ENCODE results near the gene ZNF410. TPM values are rescaled to one million over a fixed set of nuclear protein-coding genes. Genes with fewer than 3 reads are reported as not detected.

Gene ZNF410
- total RNA-seq, 1 donor from 2014 or later: 55.1 TPM

DNA sequence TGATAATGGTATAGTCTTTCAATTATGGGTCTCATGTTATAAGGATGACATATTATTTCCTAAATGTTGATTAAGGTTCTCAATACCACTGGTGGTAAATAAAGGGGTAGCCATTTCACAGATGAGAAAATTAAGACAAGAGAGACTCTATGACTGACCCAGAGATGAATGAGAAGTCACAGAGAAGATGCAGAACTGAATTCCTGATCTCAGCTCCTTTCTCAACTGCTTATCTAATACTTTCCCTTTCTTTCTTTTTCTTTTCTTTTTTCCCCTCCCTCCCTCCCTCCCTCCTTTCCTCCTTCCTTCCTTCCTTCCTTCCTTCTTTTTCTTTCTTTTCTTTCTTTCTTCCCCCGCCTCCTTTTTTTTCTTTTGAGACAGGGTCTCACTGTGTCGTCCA is 43.4 kb upstream of the ZNF410 start:
- no peak overlapping the region for H3K4me3 ChIP-seq
- H3K4me1 ChIP-seq: no peaks in the 10 kb centered on the region
- H3K36me3 Mint-ChIP-seq: no peaks in the 10 kb centered on the region
- H3F3A ChIP-seq (ENCODE audit: low read depth): no peaks in the 10 kb centered on the region
- H3K4me2 ChIP-seq: no peak overlapping the region
- H3K36me3 ChIP-seq: no peaks in the 10 kb centered on the region
- no peak overlapping the region for H3K4me3 Mint-ChIP-seq
- TF ChIP-seq CTCF (IDR thresholded peaks at IDR 0.05) (no peak), EZH2phosphoT487 (IDR thresholded peaks at IDR 0.05) (no peak), EZH2 (IDR thresholded peaks at IDR 0.05) (no peak)
- H3K27ac ChIP-seq: no peak overlapping the region
- H3K9me3 Mint-ChIP-seq: peaks cover 2% of the 10 kb centered on the region
- H3K9me3 ChIP-seq (ENCODE audit: low read depth): no peaks in the 10 kb centered on the region
- no peak for DNase-seq (ENCODE audit: low spot score)
- H3K9ac ChIP-seq: no peak overlapping the region
- H3K79me2 ChIP-seq (ENCODE audit: low read depth): no peaks in the 10 kb centered on the region
- H3K27ac Mint-ChIP-seq: no peak overlapping the region
- H4K20me1 ChIP-seq (ENCODE audit: low read depth): no peaks in the 10 kb centered on the region
- H3K27me3 Mint-ChIP-seq (ENCODE audit: insufficient read depth, low read depth): peaks cover 2% of the 10 kb centered on the region
- H2AFZ ChIP-seq (replicated peaks): no peak overlapping the region
- H3K27me3 ChIP-seq: no peaks in the 10 kb centered on the region
- peaks cover 3% of the 10 kb centered on the region for H3K4me1 Mint-ChIP-seq

DNA sequence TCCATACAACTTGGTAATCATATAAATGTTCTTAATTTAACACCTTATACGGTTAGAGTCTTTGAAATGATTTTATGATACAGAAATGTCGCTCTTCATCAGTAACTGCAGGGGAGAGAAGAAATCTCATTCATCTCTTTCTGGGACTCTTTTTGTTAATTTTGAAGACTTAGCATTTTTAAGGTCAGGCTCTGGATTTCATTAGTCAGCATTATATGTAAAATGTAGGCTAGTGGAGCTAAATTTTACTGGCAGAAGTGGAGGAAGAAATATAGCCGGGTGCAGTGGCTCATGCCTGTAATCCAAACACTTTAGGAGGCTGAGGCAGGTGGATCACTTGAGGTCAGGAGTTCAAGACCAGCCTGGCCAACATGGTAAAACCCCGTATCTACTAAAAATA is 39.7 kb upstream of the ZNF410 start:
- H3F3A ChIP-seq (ENCODE audit: low read depth): peaks cover 13% of the 10 kb centered on the region
- no peaks in the 10 kb centered on the region for H3K9me3 ChIP-seq (ENCODE audit: low read depth)
- DNase-seq (ENCODE audit: low spot score): no peak
- no peaks in the 10 kb centered on the region for H4K20me1 ChIP-seq (ENCODE audit: low read depth)
- H3K27ac Mint-ChIP-seq: no peak overlapping the region
- peaks cover 2% of the 10 kb centered on the region for H3K9me3 Mint-ChIP-seq
- no peak overlapping the region for H3K4me3 ChIP-seq
- H3K4me1 ChIP-seq: peaks cover 6% of the 10 kb centered on the region
- peaks cover 13% of the 10 kb centered on the region for H3K4me1 Mint-ChIP-seq
- no peaks in the 10 kb centered on the region for H3K36me3 ChIP-seq
- no peak overlapping the region for H2AFZ ChIP-seq (replicated peaks)
- no peaks in the 10 kb centered on the region for H3K27me3 Mint-ChIP-seq (ENCODE audit: insufficient read depth, low read depth)
- H3K4me2 ChIP-seq: no peak overlapping the region
- H3K27me3 ChIP-seq: no peaks in the 10 kb centered on the region
- H3K36me3 Mint-ChIP-seq: no peaks in the 10 kb centered on the region
- no peak for TF ChIP-seq EZH2phosphoT487 (IDR thresholded peaks at IDR 0.05)
- no peak for TF ChIP-seq CTCF (IDR thresholded peaks at IDR 0.05)
- TF ChIP-seq EZH2 (IDR thresholded peaks at IDR 0.05): no peak
- H3K9ac ChIP-seq: no peak overlapping the region
- H3K27ac ChIP-seq: no peak overlapping the region
- no peak overlapping the region for H3K4me3 Mint-ChIP-seq
- peaks cover under 1% of the 10 kb centered on the region for H3K79me2 ChIP-seq (ENCODE audit: low read depth)

GRCh38 chr14:73851000-73851399 is 35.7 kb upstream of the ZNF410 start:
- peak overlapping the region; percentile 70 for H3K4me3 ChIP-seq
- Mint-ChIP-seq H3K27me3 (ENCODE audit: insufficient read depth, low read depth) (no peaks in the 10 kb centered on the region), H3K36me3 (peaks cover 3% of the 10 kb centered on the region), H3K27ac (peak overlapping the region; percentile 74), H3K4me1 (peaks cover 23% of the 10 kb centered on the region), H3K9me3 (no peaks in the 10 kb centered on the region), H3K4me3 (peak overlapping the region; percentile 97)
- peaks cover 17% of the 10 kb centered on the region for H3F3A ChIP-seq (ENCODE audit: low read depth)
- H3K27me3 ChIP-seq: no peaks in the 10 kb centered on the region
- peak; percentile 55 for DNase-seq (ENCODE audit: low spot score)
- H3K4me2 ChIP-seq: peak overlapping the region; percentile 78
- no peaks in the 10 kb centered on the region for H3K9me3 ChIP-seq (ENCODE audit: low read depth)
- H2AFZ ChIP-seq (replicated peaks): peak overlapping the region; percentile 80
- no peak overlapping the region for H3K9ac ChIP-seq
- peaks cover 16% of the 10 kb centered on the region for H3K79me2 ChIP-seq (ENCODE audit: low read depth)
- H3K27ac ChIP-seq: peak overlapping the region; percentile 5
- TF ChIP-seq EZH2 (IDR thresholded peaks at IDR 0.05) (no peak), EZH2phosphoT487 (IDR thresholded peaks at IDR 0.05) (no peak), CTCF (IDR thresholded peaks at IDR 0.05) (no peak)
- H3K36me3 ChIP-seq: no peaks in the 10 kb centered on the region
- peaks cover 6% of the 10 kb centered on the region for H3K4me1 ChIP-seq
- H4K20me1 ChIP-seq (ENCODE audit: low read depth): no peaks in the 10 kb centered on the region
